HAP-1 (cell line): ENCODE data around the gene CRNKL1.

Experiments
- DNase-seq, 2 experiments: peaks; one replicate each; pipeline ENCODE4 v3.0.0-alpha.2; 2016 to 2020; ENCODE audit warnings: low spot score in 2 of 2
- H3K27me3 ChIP-seq: fragments of 250-450 bp; sonication (Bioruptor Pico); 2 replicates; pipeline ENCODE4 v1.5.1; 2020; ENCODE audit warnings: low read depth, mild to moderate bottlenecking, moderate library complexity
- H3K36me3 ChIP-seq: fragments of 250-450 bp; sonication (Bioruptor Pico); replicated peaks from 2 replicates; pipeline ENCODE4 v1.5.1; 2020; ENCODE audit warnings: mild to moderate bottlenecking
- H3K4me1 ChIP-seq: fragments of 250-450 bp; sonication (Bioruptor Pico); 2 replicates; pipeline ENCODE4 v1.5.1; 2020; ENCODE audit warnings: mild to moderate bottlenecking
- H3K4me3 ChIP-seq: fragments of 250-450 bp; sonication (Bioruptor Pico); 2 replicates; pipeline ENCODE4 v1.5.1; 2020; ENCODE audit warnings: mild to moderate bottlenecking, moderate library complexity
- H3K9me3 ChIP-seq: fragments of 250-450 bp; sonication (Bioruptor Pico); 2 replicates; pipeline ENCODE4 v1.5.1; 2020; ENCODE audit warnings: mild to moderate bottlenecking, moderate library complexity
- in situ Hi-C: fragments of 300-500 bp; cut with MboI; formaldehyde crosslinking; loops from 3 replicates; pipeline ENCODE4 v1.14.3; 2020; ENCODE audit warnings: low sequenced_read_pairs, inconsistent platforms, mixed read lengths

CRNKL1 gene

DNA sequence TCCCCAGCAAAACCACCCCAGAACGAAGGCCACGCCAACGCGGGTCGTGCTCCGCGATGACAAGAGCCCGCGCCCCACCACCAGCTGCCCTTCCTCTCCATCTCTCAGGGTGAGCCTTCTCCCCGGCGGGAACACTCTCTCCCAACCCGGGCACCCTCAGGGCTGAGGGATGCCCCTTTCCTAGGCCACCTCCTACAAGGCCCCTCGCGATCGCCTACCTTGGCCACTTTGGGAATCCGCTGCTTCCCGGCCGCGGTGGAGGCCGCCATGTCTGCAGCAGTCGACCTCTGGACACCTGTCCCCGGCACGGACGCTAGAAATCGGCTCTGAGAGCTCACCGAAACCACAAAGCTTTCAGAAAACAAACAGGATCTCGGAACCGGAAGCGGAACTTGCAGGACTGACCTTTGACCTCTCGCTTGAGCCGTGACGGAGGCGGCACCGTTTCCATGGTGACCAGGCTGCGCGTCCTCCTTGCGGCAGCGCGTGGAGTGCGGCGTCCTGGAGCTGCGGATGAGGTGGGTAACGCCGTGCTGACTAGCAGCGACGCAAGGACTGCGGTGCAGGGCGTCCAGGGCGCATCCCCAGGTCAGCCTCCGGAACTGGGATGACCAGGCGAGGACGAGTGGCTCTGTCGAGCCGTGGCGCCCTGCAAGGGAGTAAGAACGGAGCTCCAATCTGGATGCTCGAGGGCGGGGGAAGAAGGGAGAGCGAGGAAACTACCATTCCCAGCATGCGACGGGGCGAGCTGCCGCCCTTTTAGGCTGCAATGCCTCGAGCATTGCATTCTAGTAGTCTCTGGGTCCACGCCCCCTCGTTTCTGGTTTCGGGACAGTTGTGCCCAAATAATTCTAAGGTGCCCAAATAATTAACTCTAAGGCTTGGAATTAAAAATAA is at the start of gene CRNKL1, which contains the start of gene CFAP61:
Gene CRNKL1, minus strand, starts transcription at position 393 of the 897 bp plus-strand sequence. Its CDS starts 124 bp downstream, at position 269.
Gene CFAP61, plus strand, starts transcription at position 459 of the 897 bp plus-strand sequence. CDS start 4,122 bp downstream, outside the sequence.
- Histone ChIP-seq H3K4me3 (peak within 1 kb of the TSS; percentile 92), H3K36me3 (peaks cover 14% of the 10 kb centered on the region), H3K27me3 (peaks cover 14% of the 10 kb centered on the region), H3K4me1 (peaks cover 3% of the 10 kb centered on the region), H3K9me3 (no peaks in the 10 kb centered on the region)
- peak; percentile 92 to 96 for DNase-seq
- in situ Hi-C loops: no loop called here

- no peaks in the 10 kb centered on the region for H3K27me3 ChIP-seq
- no peaks in the 10 kb centered on the region for H3K36me3 ChIP-seq
- H3K9me3 ChIP-seq: no peaks in the 10 kb centered on the region
- in situ Hi-C loops: no loop called here
- H3K4me3 ChIP-seq: no peak overlapping the region
- H3K4me1 ChIP-seq: no peaks in the 10 kb centered on the region
- DNase-seq: no peak
These were observed 48.6 kb upstream of the CRNKL1 start for GRCh38 chr20:20100881-20101280.

- no peak for DNase-seq
- H3K4me3 ChIP-seq: no peak overlapping the region
- in situ Hi-C loops: loop anchor here (10.0 kb wide), 1 partner anchor 478 kb away; no protein-coding TSS in a partner anchor
- H3K9me3 ChIP-seq: no peaks in the 10 kb centered on the region
- H3K36me3 ChIP-seq: no peaks in the 10 kb centered on the region
- H3K27me3 ChIP-seq: no peaks in the 10 kb centered on the region
- H3K4me1 ChIP-seq: no peaks in the 10 kb centered on the region
These were observed 44.2 kb upstream of the CRNKL1 start for GRCh38 chr20:20096421-20096820.

- Histone ChIP-seq H3K4me3 (no peak overlapping the region), H3K27me3 (no peaks in the 10 kb centered on the region), H3K4me1 (no peaks in the 10 kb centered on the region), H3K9me3 (no peaks in the 10 kb centered on the region), H3K36me3 (no peaks in the 10 kb centered on the region)
- in situ Hi-C loops: loop anchor here (10.0 kb wide), 1 partner anchor 480 kb away; no protein-coding TSS in a partner anchor
- no peak for DNase-seq
These were observed 43.0 kb upstream of the CRNKL1 start for GRCh38 chr20:20095114-20095872.

- Histone ChIP-seq H3K4me1 (no peaks in the 10 kb centered on the region), H3K9me3 (no peaks in the 10 kb centered on the region), H3K27me3 (no peaks in the 10 kb centered on the region), H3K36me3 (no peaks in the 10 kb centered on the region), H3K4me3 (no peak overlapping the region)
- in situ Hi-C loops: loop anchor here (10.0 kb wide), 1 partner anchor 480 kb away; no protein-coding TSS in a partner anchor
- no peak for DNase-seq
These were observed 42.1 kb upstream of the CRNKL1 start for GRCh38 chr20:20094410-20094809.

- H3K4me3 ChIP-seq: no peak overlapping the region
- in situ Hi-C loops: loop anchor here (10.0 kb wide), 1 partner anchor 482 kb away; no protein-coding TSS in a partner anchor
- H3K9me3 ChIP-seq: no peaks in the 10 kb centered on the region
- H3K27me3 ChIP-seq: no peaks in the 10 kb centered on the region
- no peaks in the 10 kb centered on the region for H3K4me1 ChIP-seq
- no peak for DNase-seq
- H3K36me3 ChIP-seq: no peaks in the 10 kb centered on the region
These were observed 40.6 kb upstream of the CRNKL1 start for GRCh38 chr20:20092827-20093226.

DNA sequence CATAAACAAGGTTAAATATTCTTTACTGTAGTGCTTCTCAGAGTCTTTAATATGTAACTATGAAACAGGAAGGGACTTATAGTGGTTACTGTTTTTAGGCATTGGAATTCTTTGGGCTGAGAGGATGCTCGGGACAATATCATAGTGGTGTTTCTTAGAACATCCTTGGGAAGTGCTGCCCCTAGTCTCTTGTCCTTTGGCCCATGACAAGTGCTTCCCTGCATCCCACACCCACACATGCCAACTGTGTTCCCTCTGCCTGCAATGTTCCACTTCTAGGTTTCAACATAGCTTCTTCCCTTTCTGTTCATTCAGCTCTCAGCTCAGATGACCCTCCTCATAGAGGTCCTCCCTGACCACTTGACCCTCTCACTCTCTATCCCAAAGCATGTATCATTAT is 37.7 kb upstream of the CRNKL1 start:
- DNase-seq: no peak
- in situ Hi-C loops: loop anchor here (10.0 kb wide), 2 partner anchors 485 to 505 kb away; no protein-coding TSS in a partner anchor
- Histone ChIP-seq H3K4me1 (no peaks in the 10 kb centered on the region), H3K9me3 (no peaks in the 10 kb centered on the region), H3K36me3 (no peaks in the 10 kb centered on the region), H3K4me3 (no peak overlapping the region), H3K27me3 (no peaks in the 10 kb centered on the region)

DNA sequence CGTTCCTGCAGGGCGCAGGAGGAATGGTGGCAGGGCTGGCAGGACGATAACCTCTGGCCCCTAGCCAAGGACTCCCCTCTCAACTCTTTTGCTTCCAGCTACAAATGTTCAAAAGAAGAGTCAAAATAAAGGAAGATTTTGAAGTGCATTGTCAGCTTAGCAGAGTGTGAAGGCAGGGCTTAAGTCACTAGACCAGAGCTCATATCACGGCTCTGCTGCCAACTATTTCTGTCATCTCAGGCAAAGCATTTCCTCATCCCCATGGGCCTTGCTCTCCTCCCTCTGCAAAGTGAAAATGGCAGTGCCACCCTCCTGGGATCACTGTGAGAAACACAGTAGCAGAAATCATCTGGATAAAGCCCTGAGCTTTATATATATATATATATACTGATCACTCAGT is 36.8 kb upstream of the CRNKL1 start:
- no peak for DNase-seq

GRCh38 chr20:20085812-20086211 is 33.5 kb upstream of the CRNKL1 start:
- Histone ChIP-seq H3K4me3 (no peak overlapping the region), H3K27me3 (no peaks in the 10 kb centered on the region; the same call in 1 of the 2 replicates), H3K9me3 (no peaks in the 10 kb centered on the region), H3K4me1 (no peaks in the 10 kb centered on the region), H3K36me3 (no peaks in the 10 kb centered on the region)
- in situ Hi-C loops: loop anchor here (10.0 kb wide), 1 partner anchor 509 kb away; no protein-coding TSS in a partner anchor
- DNase-seq: no peak

More for the DNA sequence above, 36.8 kb upstream of the CRNKL1 start:
- Histone ChIP-seq H3K9me3 (no peaks in the 10 kb centered on the region), H3K4me3 (no peak overlapping the region), H3K36me3 (no peaks in the 10 kb centered on the region), H3K4me1 (no peaks in the 10 kb centered on the region), H3K27me3 (no peaks in the 10 kb centered on the region)
- in situ Hi-C loops: loop anchor here (10.0 kb wide), 1 partner anchor 506 kb away; no protein-coding TSS in a partner anchor

DNA sequence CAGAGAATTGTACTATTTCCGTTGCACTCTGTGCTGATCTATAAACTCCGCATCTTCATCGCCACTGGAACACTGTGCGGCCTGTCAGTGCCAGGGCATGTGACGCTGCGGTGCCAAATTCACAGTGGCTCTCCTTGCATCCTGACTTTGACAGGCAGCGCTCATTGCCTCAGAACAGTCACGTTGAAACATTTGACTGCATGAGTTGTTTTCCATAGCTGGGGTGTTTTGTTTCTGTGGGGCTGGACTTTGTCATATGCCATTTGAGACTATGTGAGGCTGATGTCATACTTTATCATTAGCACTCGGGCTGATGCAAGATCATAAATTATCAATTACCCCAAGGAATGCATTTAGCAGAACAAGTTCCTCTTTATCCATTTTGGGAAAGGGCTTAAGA is 32.8 kb upstream of the CRNKL1 start:
- in situ Hi-C loops: loop anchor here (10.0 kb wide), 1 partner anchor 510 kb away; no protein-coding TSS in a partner anchor
- no peaks in the 10 kb centered on the region for H3K9me3 ChIP-seq
- H3K36me3 ChIP-seq: no peaks in the 10 kb centered on the region
- H3K4me3 ChIP-seq: no peak overlapping the region
- DNase-seq: no peak
- no peaks in the 10 kb centered on the region for H3K4me1 ChIP-seq
- H3K27me3 ChIP-seq: peaks cover 6% of the 10 kb centered on the region; the same call in 1 of the 2 replicates

DNA sequence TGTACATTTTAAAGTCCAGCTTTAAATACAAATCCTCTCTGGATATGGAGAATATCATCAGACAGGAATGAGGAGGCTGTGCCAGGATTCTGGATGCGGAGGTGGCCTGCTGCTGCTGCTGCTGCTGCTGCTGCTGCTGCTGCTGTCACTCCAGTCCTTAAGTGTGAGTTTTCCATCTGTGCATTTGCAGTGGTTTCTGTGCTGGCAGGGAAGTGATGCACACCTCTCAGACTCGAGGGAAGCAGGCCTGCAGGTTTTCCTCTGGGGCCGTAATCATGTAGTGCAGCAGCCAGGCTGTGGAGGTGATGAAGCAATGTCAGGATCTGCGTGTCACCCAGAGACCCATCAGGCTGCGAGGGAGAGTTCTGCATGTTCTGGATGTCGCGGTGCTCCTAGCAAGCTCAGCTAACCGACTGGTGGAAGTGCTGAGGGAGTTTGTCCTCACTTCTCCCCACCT is 32.1 kb upstream of the CRNKL1 start:
- peaks cover 8% of the 10 kb centered on the region; the same call in 1 of the 2 replicates for H3K27me3 ChIP-seq
- no peak overlapping the region for H3K4me3 ChIP-seq
- DNase-seq: no peak
- H3K9me3 ChIP-seq: no peaks in the 10 kb centered on the region
- H3K4me1 ChIP-seq: no peaks in the 10 kb centered on the region
- no peaks in the 10 kb centered on the region for H3K36me3 ChIP-seq
- in situ Hi-C loops: loop anchor here (5.0 to 10.0 kb wide), 2 partner anchors 153 to 510 kb away; no protein-coding TSS in a partner anchor

- H3K9me3 ChIP-seq: no peaks in the 10 kb centered on the region
- H3K4me1 ChIP-seq: no peaks in the 10 kb centered on the region
- peak in 1 of 2 experiments; percentile 64 for DNase-seq
- no peak overlapping the region for H3K4me3 ChIP-seq
- H3K36me3 ChIP-seq: no peaks in the 10 kb centered on the region
- in situ Hi-C loops: loop anchor here (5.0 to 10.0 kb wide), 2 partner anchors 153 to 511 kb away; no protein-coding TSS in a partner anchor
- peaks cover 8% of the 10 kb centered on the region; the same call in 1 of the 2 replicates for H3K27me3 ChIP-seq
These were observed 31.5 kb upstream of the CRNKL1 start for GRCh38 chr20:20083807-20084206.

- DNase-seq: no peak
- peaks cover 18% of the 10 kb centered on the region for H3K27me3 ChIP-seq
- no peaks in the 10 kb centered on the region for H3K9me3 ChIP-seq
- in situ Hi-C loops: no loop called here
- no peak overlapping the region for H3K4me3 ChIP-seq
- no peaks in the 10 kb centered on the region for H3K36me3 ChIP-seq
- H3K4me1 ChIP-seq: no peaks in the 10 kb centered on the region
These were observed 27.0 kb upstream of the CRNKL1 start for GRCh38 chr20:20079102-20079784.
